LNCaP clone FGC (cell line): ENCODE measurements around the gene CDK1.

Experiments used
- DNase-seq: peaks from one replicate; pipeline ENCODE4 v3.0.0-alpha.2; 2011; ENCODE audit warnings: low read depth
- H3K4me3 ChIP-seq: 2 replicates; pipeline ENCODE4 v1.5.1; 2011; ENCODE audit warnings: mild to moderate bottlenecking, low read depth, low read length, control low read depth
- CTCF ChIP-seq: IDR thresholded peaks from 2 replicates; pipeline ENCODE4 v1.5.1; 2012; ENCODE audit warnings: mild to moderate bottlenecking; ENCODE audit not compliant: control insufficient read depth, insufficient read depth; ENCODE audit errors: extremely low read depth

The CDK1 gene

DNA sequence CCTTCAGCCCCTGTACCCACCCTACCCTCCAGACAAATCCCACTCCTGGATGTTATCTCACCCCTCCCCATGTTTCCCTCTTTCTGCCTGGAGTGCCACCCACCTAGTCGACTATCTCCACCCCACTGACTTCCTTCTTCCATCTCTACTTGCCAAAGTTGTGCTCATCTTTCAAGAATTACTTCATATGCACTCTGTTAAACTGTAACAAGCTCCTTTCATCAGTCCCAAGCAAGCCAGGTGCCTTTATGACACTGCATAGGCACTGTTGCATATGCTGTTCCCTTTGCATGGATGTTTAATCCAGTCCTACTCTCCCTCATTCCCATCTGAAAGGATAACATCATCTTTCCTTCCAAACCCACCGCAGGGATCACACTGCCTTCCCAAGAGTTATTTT, 8.9 kb upstream of the CDK1 start:
- DNase-seq: no peak
- no peak overlapping the region for H3K4me3 ChIP-seq
- TF ChIP-seq CTCF: no peak

DNA sequence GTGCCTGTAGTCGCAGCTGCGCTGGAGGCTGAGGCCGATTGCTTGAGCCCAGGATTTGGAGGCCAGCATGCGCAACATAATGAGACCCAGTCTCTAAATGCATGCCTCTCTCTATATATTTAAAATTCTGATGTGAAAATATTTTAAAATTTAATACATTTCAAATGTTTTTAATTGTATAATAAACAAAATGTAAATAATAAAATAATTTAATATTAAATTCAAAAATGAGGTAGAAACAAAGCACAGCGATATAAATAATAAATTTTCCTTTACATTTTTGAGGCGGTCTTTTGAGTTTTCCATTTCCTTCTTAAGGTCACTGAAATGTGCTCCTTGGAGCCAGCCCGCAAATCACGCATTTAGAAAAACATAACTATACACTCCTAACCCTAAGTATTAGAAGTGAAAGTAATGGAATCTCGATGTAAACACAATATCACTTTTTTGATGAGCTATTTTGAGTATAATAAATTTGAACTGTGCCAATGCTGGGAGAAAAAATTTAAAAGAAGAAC, 523 bp upstream of the CDK1 start:
- no peak for TF ChIP-seq CTCF
- H3K4me3 ChIP-seq: peak overlapping the region; percentile 80
- DNase-seq: no peak

GRCh38 chr10:60778971-60779796, 906 bp downstream of the CDK1 start:
- DNase-seq: no peak
- no peak for TF ChIP-seq CTCF
- peak overlapping the region; percentile 80 for H3K4me3 ChIP-seq

DNA sequence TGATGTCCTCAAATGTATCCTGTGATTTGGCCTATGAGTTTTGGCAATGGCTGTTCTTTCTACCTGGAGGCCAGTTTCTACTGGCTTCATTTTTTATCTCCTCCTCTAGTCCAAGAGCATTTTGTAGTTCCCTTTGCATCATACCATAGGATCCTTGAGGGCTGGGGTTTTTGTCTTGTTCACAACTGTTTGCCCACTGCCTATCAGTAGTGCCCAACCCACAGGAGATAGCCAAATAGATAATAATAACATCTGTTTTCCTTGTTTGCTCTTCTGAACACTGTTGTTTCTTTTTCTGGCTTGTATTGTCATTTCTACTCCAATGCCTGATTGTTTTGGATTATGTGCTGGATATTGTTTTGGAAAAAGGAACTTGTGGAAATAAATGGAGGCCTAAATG, 3.4 kb downstream of the CDK1 start:
- no peak for TF ChIP-seq CTCF
- H3K4me3 ChIP-seq: no peak overlapping the region
- peak; percentile 67 for DNase-seq

- no peak for TF ChIP-seq CTCF
- H3K4me3 ChIP-seq: no peak overlapping the region
- no peak for DNase-seq
These were observed 6.4 kb downstream of the CDK1 start for GRCh38 chr10:60784641-60785040.

GRCh38 chr10:60788544-60788943, 10.3 kb downstream of the CDK1 start:
- no peak for DNase-seq
- no peak for TF ChIP-seq CTCF
- H3K4me3 ChIP-seq: no peak overlapping the region

- no peak overlapping the region for H3K4me3 ChIP-seq
- no peak for DNase-seq
- no peak for TF ChIP-seq CTCF
These were observed 11.1 kb downstream of the CDK1 start for GRCh38 chr10:60789340-60789739.
